H9 (cell line): ENCODE results near the gene TTYH2. TPM values are rescaled to one million over a fixed set of nuclear protein-coding genes. Genes with fewer than 3 reads are reported as not detected.

Experiments used
- DNase-seq: peaks from one replicate; pipeline ENCODE4 v3.0.0-alpha.2; 2017
- H2AFZ ChIP-seq: one replicate; pipeline ENCODE4 v1.6.1; 2013; ENCODE audit warnings: mild to moderate bottlenecking, low read length, control low read depth, moderate library complexity
- H2AK5ac ChIP-seq: 2 replicates; pipeline ENCODE4 v1.6.1; 2013; ENCODE audit warnings: low read length, control low read depth, mixed read lengths; ENCODE audit not compliant: insufficient read length
- H2BK120ac ChIP-seq: one replicate; pipeline ENCODE4 v1.6.1; 2013; ENCODE audit warnings: low read depth, mild to moderate bottlenecking, low read length, control low read depth, inconsistent platforms; ENCODE audit not compliant: poor library complexity, severe bottlenecking
- H2BK12ac ChIP-seq: 2 replicates; pipeline ENCODE4 v1.6.1; 2013; ENCODE audit warnings: low read length, control low read depth, mixed read lengths, low read depth; ENCODE audit not compliant: insufficient read length
- H2BK15ac ChIP-seq: 2 replicates; pipeline ENCODE4 v1.6.1; 2013; ENCODE audit warnings: low read depth, low read length, control low read depth
- H2BK20ac ChIP-seq: one replicate; pipeline ENCODE4 v1.6.1; 2013; ENCODE audit warnings: low read depth, mild to moderate bottlenecking, low read length, control low read depth, inconsistent platforms; ENCODE audit not compliant: poor library complexity, severe bottlenecking
- H2BK5ac ChIP-seq: 2 replicates; pipeline ENCODE4 v1.6.1; 2013; ENCODE audit warnings: low read length, control low read depth, mixed read lengths; ENCODE audit not compliant: insufficient read length
- H3K14ac ChIP-seq: 2 replicates; pipeline ENCODE4 v1.6.1; 2013; ENCODE audit warnings: low read length, control low read depth; ENCODE audit not compliant: insufficient read depth
- H3K18ac ChIP-seq: 2 replicates; pipeline ENCODE4 v1.6.1; 2013; ENCODE audit warnings: low read depth, mild to moderate bottlenecking, mixed read lengths, low read length, control low read depth; ENCODE audit not compliant: insufficient read length
- H3K23ac ChIP-seq: 2 replicates; pipeline ENCODE4 v1.6.1; 2013; ENCODE audit warnings: low read length, control low read depth, mixed read lengths, low read depth; ENCODE audit not compliant: insufficient read length
- H3K23me2 ChIP-seq: 2 replicates; pipeline ENCODE4 v1.6.1; 2013; ENCODE audit warnings: low read depth, mild to moderate bottlenecking, mixed read lengths, low read length, control low read depth; ENCODE audit not compliant: insufficient read length, poor library complexity, severe bottlenecking
- H3K27ac ChIP-seq: 2 replicates; pipeline ENCODE4 v1.5.1; 2013; ENCODE audit warnings: low read length, control low read depth, mixed read lengths, low read depth; ENCODE audit not compliant: insufficient read length
- H3K27me3 ChIP-seq: 2 replicates; pipeline ENCODE4 v1.6.1; 2013; ENCODE audit warnings: low read length, control low read depth, inconsistent platforms; ENCODE audit not compliant: insufficient read depth
- H3K4ac ChIP-seq: 2 replicates; pipeline ENCODE4 v1.6.1; 2013; ENCODE audit warnings: low read depth, mild to moderate bottlenecking, control low read depth, inconsistent platforms, low read length, moderate library complexity
- H3K4me1 ChIP-seq: 2 replicates; pipeline ENCODE4 v1.6.1; 2013; ENCODE audit warnings: low read length, control low read depth, inconsistent platforms; ENCODE audit not compliant: insufficient read depth
- H3K4me2 ChIP-seq: 2 replicates; pipeline ENCODE4 v1.6.1; 2013; ENCODE audit warnings: low read length, control low read depth, mixed read lengths; ENCODE audit not compliant: insufficient read length, insufficient read depth
- H3K56ac ChIP-seq: 2 replicates; pipeline ENCODE4 v1.6.1; 2013; ENCODE audit warnings: low read depth, mild to moderate bottlenecking, mixed read lengths, low read length, control low read depth; ENCODE audit not compliant: insufficient read length
- H3K79me1 ChIP-seq: 2 replicates; pipeline ENCODE4 v1.6.1; 2013; ENCODE audit warnings: low read depth, mild to moderate bottlenecking, moderate library complexity, low read length, control low read depth, inconsistent platforms; ENCODE audit not compliant: insufficient read depth, poor library complexity, severe bottlenecking
- H3K79me2 ChIP-seq: 2 replicates; pipeline ENCODE4 v1.6.1; 2013; ENCODE audit warnings: low read length, control low read depth, inconsistent platforms; ENCODE audit not compliant: insufficient read depth
- H3K9ac ChIP-seq: 2 replicates; pipeline ENCODE4 v1.6.1; 2013; ENCODE audit warnings: low read length, control low read depth, mixed read lengths; ENCODE audit not compliant: insufficient read length; ENCODE audit errors: extremely low read depth
- H3K9me3 ChIP-seq: one replicate; pipeline ENCODE4 v1.6.1; 2013; ENCODE audit warnings: low read depth, low read length, inconsistent platforms; ENCODE audit not compliant: control insufficient read depth
- H3T11ph ChIP-seq: one replicate; pipeline ENCODE4 v1.6.1; 2013; ENCODE audit warnings: mild to moderate bottlenecking, low read length, control low read depth, inconsistent platforms
- H4K20me1 ChIP-seq: one replicate; pipeline ENCODE4 v1.6.1; 2013; ENCODE audit not compliant: control insufficient read depth, insufficient read length, insufficient read depth
- H4K5ac ChIP-seq: 2 replicates; pipeline ENCODE4 v1.6.1; 2013; ENCODE audit warnings: low read depth, mild to moderate bottlenecking, mixed read lengths, low read length, control low read depth; ENCODE audit not compliant: insufficient read length
- H4K8ac ChIP-seq: replicated peaks from 2 replicates; pipeline ENCODE4 v1.6.1; 2013; ENCODE audit warnings: low read length, control low read depth, mixed read lengths, low read depth; ENCODE audit not compliant: insufficient read length
- H4K91ac ChIP-seq: 2 replicates; pipeline ENCODE4 v1.6.1; 2013; ENCODE audit warnings: low read depth, mild to moderate bottlenecking, moderate library complexity, mixed read lengths, low read length, control low read depth; ENCODE audit not compliant: insufficient read length
- H3K27ac Mint-ChIP-seq, 3 experiments: 2 replicates in 2 of 3; 3 replicates in 1 of 3; pipeline ENCODE4 v1.8.0; 2020 to 2021; ENCODE audit warnings: mixed read lengths in 3 of 3, mild to moderate bottlenecking in 1 of 3, moderate library complexity in 1 of 3
- H3K27me3 Mint-ChIP-seq: 2 replicates; pipeline ENCODE4 v1.8.0; 2021; ENCODE audit warnings: low read depth, mild to moderate bottlenecking, moderate library complexity, mixed read lengths
- H3K36me3 Mint-ChIP-seq, 3 experiments: 2 replicates in 2 of 3; 3 replicates in 1 of 3; pipeline ENCODE4 v1.8.0; 2020 to 2021; ENCODE audit warnings: low read depth in 3 of 3, mixed read lengths in 3 of 3; ENCODE audit not compliant: insufficient read depth in 1 of 3
- H3K4me1 Mint-ChIP-seq, 2 experiments: 2 replicates each; pipeline ENCODE4 v1.8.0; 2020; ENCODE audit warnings: mixed read lengths in 2 of 2
- H3K4me3 Mint-ChIP-seq, 2 experiments: 2 replicates in 1 of 2; 3 replicates in 1 of 2; pipeline ENCODE4 v1.8.0; 2020 to 2021; ENCODE audit warnings: mild to moderate bottlenecking in 2 of 2, mixed read lengths in 2 of 2, moderate library complexity in 1 of 2
- H3K9me3 Mint-ChIP-seq, 2 experiments: 2 replicates in 1 of 2; 3 replicates in 1 of 2; pipeline ENCODE4 v1.8.0; 2020; ENCODE audit warnings: mild to moderate bottlenecking in 2 of 2, mixed read lengths in 2 of 2, moderate library complexity in 1 of 2
- CTCF ChIP-seq: fragments of 200-600 bp; sonication (generic); conservative IDR thresholded peaks from 3 replicates; pipeline ENCODE4 v1.8.0; 2021; ENCODE audit warnings: antibody characterized with exemption, mild to moderate bottlenecking
- WGBS: extraction: QIAGEN DNeasy Blood & Tissue Kit; methylation state at CpG from one replicate; pipeline ENCODE4 v1.1.7; 2013; ENCODE audit warnings: missing lambda C conversion rate, low lambda C conversion rate, mixed read lengths; ENCODE audit not compliant: insufficient read length; ENCODE audit errors: extremely low coverage; 5-methylcytosine and 5-hydroxymethylcytosine counted together
- total RNA-seq: library from RNA; stranded (reverse); gene quantifications from 2 replicates; pipeline ENCODE4 v1.2.1, GENCODE V29; 2021

Gene TTYH2
- total RNA-seq, 1 experiment from 2014 or later: 1.6 TPM

GRCh38 chr17:74201948-74202347 is 11.4 kb upstream of the TTYH2 start:
- no peaks in the 10 kb centered on the region for H3K9me3 ChIP-seq
- H2BK12ac ChIP-seq: no peak overlapping the region
- H3K79me1 ChIP-seq: peaks cover 3% of the 10 kb centered on the region
- peaks cover 2% of the 10 kb centered on the region for H4K20me1 ChIP-seq
- peak overlapping the region in 1 of 3 experiments; percentile 30; a peak in 1 of 7 replicates for H3K27ac Mint-ChIP-seq
- no peaks in the 10 kb centered on the region; the same call in 1 of the 2 replicates for H3K27me3 ChIP-seq
- H2BK20ac ChIP-seq: no peak overlapping the region
- H2BK5ac ChIP-seq: no peak overlapping the region
- H3K56ac ChIP-seq: no peak overlapping the region
- no peak overlapping the region for H4K8ac ChIP-seq
- peaks cover 28 to 35% (median 33%) of the 10 kb centered on the region in 3 experiments for H3K36me3 Mint-ChIP-seq
- H3K23ac ChIP-seq: no peak overlapping the region
- peaks cover 19 to 36% of the 10 kb centered on the region in 2 experiments for H3K4me1 Mint-ChIP-seq
- H3K23me2 ChIP-seq: peaks cover 8% of the 10 kb centered on the region
- H2BK15ac ChIP-seq: no peak overlapping the region
- 0 out of 2 replicates have a peak, but pooled peaks cover 3% of the 10 kb centered on the region for H3K4me1 ChIP-seq
- H2AFZ ChIP-seq: no peak overlapping the region
- no peak overlapping the region for H3K27ac ChIP-seq
- WGBS: no CpG with 5 or more reads among the region's 10 CpGs
- no peak overlapping the region for H3K9ac ChIP-seq
- no peak overlapping the region for H2BK120ac ChIP-seq
- no peak overlapping the region for H3K14ac ChIP-seq
- H3K4ac ChIP-seq: no peak overlapping the region
- H4K5ac ChIP-seq: no peak overlapping the region
- peaks cover 22% of the 10 kb centered on the region; the same call in 1 of the 2 replicates for H3K79me2 ChIP-seq
- H3K4me3 Mint-ChIP-seq: peak overlapping the region in 1 of 2 experiments; percentile 4; a peak in 1 of 5 replicates
- H4K91ac ChIP-seq: no peak overlapping the region
- H2AK5ac ChIP-seq: no peak overlapping the region
- DNase-seq: no peak
- peaks cover 3% of the 10 kb centered on the region in 2 experiments; a peak in 3 of 5 replicates for H3K9me3 Mint-ChIP-seq
- H3K27me3 Mint-ChIP-seq: peaks cover 41% of the 10 kb centered on the region
- no peak for TF ChIP-seq CTCF
- no peak overlapping the region for H3K18ac ChIP-seq
- no peak overlapping the region for H3K4me2 ChIP-seq
- no peak overlapping the region for H3T11ph ChIP-seq
